GM18508 (cell line): ENCODE results near the gene CHRNA5.

Experiments used
- ATAC-seq: cut with Tn5 transposase; IDR thresholded peaks from one replicate; pipeline ENCODE4 v1.9.1; 2021; ENCODE audit warnings: moderate number of reproducible peaks; ENCODE audit not compliant: insufficient read depth, unreplicated experiment

CHRNA5 gene

DNA sequence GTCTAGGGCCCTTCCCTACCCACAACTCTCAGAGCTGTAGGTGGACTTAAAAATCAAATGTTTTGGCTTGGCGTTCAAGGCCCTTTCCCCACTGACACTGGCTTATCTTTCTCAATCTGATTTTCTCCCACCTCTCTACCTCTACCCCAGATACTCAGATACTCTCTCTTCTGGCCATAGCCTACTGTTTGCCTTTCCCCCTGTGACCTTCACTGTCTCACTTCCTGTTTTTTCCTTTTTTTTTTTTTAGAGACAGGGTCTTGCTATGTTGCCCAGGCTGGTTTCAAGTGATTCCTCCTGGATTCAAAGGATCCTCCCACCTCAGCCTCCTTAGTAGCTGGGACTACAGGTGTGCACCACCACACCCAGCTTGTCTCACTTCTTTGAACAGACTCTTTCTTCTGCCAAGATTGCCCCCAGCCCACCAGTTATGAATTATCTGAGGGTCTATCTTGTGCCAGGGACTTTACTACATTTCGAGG is 71.1 kb downstream of the CHRNA5 start:
- no peak for ATAC-seq

DNA sequence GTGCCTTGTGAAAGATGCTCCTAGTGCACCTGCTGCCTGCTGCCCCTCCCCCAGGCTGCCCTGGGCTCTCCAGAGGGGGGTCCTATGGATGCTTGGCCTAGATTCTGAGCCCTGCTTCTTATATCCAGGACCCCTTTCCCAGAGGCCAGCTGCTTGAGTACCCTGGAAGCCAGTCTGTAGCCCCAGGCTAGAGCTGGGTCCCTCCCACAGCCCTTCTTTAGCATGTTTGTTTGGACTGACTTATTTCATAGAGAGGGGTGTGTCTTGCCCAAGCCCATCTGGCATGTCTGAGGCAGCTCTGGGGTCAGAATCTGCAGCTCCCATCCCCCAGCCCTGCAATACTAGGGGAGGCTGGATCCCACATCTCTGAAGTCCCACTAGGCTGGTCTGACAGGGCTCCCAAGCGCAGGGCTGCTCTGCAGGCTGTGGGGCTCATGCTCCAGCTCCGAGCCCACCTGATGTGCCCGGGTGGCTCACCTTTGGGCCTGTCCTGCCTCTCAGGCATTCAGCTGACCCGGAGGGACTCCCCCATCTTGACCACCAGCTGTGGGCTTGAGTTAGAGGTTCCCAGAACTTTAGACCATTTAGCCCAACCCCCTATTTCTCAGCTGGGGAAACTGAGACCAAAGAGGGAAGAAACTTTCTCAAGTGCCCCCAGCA is 72.6 kb downstream of the CHRNA5 start:
- ATAC-seq: no peak

DNA sequence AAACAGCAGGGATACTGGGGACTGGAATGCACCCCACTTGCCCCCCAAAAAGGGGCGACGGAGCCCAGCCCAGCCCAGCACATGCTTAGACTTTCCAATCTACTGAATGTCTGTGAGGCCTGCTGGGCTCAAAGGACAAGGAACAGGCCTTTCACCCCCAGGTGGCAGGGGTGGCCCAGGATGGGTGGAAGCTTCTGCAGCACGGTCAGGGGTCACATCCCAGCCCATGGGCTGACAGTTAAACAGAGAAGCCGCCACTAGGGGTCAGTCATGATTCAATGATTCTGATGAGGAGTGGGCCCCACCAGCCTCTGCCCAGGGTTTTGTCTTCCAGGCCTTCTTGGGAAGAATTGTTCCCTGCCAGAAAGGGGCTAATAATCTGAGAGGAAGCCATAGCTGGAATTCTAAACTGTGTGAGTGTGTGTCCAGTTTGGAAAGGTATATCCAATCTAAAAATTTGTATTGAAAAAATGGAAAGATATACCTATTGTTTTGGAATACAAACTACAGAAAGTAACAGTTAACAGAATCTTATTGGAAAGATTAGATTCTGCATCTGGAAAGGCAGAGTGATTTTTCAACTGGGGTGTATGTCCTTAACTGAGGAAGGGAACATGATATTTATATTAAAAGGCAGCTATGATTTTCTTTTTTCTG is 73.5 kb downstream of the CHRNA5 start:
- ATAC-seq: no peak

- ATAC-seq: no peak
Measured at GRCh38 chr15:78640527-78641101, 75.3 kb downstream of the CHRNA5 start.

DNA sequence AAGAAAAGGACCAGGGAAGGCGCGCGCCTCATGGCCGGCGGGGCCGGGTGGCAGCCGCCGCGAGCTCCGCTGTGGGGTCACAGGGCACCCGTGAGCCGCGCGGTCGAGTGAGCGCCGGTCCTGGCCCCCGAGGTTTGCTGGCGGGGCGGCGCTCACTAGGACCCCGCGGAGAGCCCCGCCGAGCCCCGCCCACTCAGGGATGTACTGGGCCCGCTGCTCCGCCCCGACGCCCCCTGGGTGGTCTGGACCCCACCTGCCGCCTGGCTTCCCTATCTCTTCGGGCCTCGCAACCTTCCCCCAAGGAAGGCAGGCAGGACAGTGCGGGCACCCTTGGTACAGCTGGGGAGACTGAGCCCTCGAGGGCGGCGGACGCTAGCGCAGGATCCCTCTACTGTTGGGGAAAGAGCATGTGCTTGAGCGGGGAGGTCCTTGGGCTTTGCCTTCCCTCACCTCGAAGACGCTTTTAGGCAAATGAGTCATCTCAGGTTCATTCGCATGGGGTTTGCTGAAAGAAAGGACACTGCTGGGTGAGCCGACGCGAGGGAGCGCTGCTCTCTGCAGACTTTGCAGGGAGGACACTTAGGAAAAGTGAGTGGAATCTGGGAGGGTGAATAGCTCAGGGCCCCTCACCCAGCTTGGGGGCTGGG is 75.9 kb downstream of the CHRNA5 start, which contains the start of gene CHRNB4:
Gene CHRNB4 (minus strand): TSS at position 109 of the 647 bp plus-strand sequence. CDS start 77 bp downstream, at position 32.
- no peak for ATAC-seq

- no peak for ATAC-seq
Measured at GRCh38 chr15:78641749-78642275, 76.5 kb downstream of the CHRNA5 start.

- ATAC-seq: no peak
Measured at GRCh38 chr15:78642331-78642730, 77.0 kb downstream of the CHRNA5 start.
